Stimulated activated CD4-positive, alpha-beta T cell treated with anti-CD3 and anti-CD28 coated beads, TNF-alpha, amount 100 ng/mL, for 48 hours (primary cell): ENCODE results near the gene ZNRD2.
A peak's percentile ranks its signal among the peaks of the same experiment; 100 is the strongest.

ENCODE experiments used
- DNase-seq, 3 donors: peaks; one replicate each; pipeline ENCODE4 v3.0.0-alpha.2; 2020; ENCODE audit warnings: low read depth in 3 of 3

ZNRD2 gene

GRCh38 chr11:65588199-65589054 is 18.1 kb downstream of the ZNRD2 start:
- DNase-seq, result peak; percentile 62 to 71 (median 70)

- DNase-seq, result no peak
Observed at GRCh38 chr11:65589444-65590239, 19.4 kb downstream of the ZNRD2 start.

GRCh38 chr11:65590240-65590738 is 20.0 kb downstream of the ZNRD2 start:
- DNase-seq, result no peak

- DNase-seq, result no peak
Observed at GRCh38 chr11:65591939-65592857, 21.9 kb downstream of the ZNRD2 start.

- no peak for DNase-seq
Observed at GRCh38 chr11:65592858-65593517, 22.7 kb downstream of the ZNRD2 start.

- peak in 1 of 3 donors; percentile 53 for DNase-seq
Observed at GRCh38 chr11:65593518-65594414, 23.5 kb downstream of the ZNRD2 start.

GRCh38 chr11:65595131-65595530 is 24.9 kb downstream of the ZNRD2 start:
- DNase-seq, result no peak

- no peak for DNase-seq
Observed at GRCh38 chr11:65595543-65596281, 25.4 kb downstream of the ZNRD2 start, which contains the start of gene KCNK7. KCNK7 (minus strand) TSS chr11:65595800; CDS start chr11:65595772, 28 bp downstream.

GRCh38 chr11:65596520-65596919 is 26.2 kb downstream of the ZNRD2 start:
- DNase-seq, result no peak

GRCh38 chr11:65598258-65598699 is 28.0 kb downstream of the ZNRD2 start:
- DNase-seq, result no peak

GRCh38 chr11:65599216-65599954 is 29.1 kb downstream of the ZNRD2 start:
- DNase-seq, result no peak

- no peak for DNase-seq
Observed at GRCh38 chr11:65599955-65600246, 29.6 kb downstream of the ZNRD2 start.

GRCh38 chr11:65604258-65604657 is 34.0 kb downstream of the ZNRD2 start:
- no peak for DNase-seq

GRCh38 chr11:65606876-65607613 is 36.8 kb downstream of the ZNRD2 start:
- DNase-seq, result no peak

- DNase-seq, result no peak
Observed at GRCh38 chr11:65607614-65608426, 37.5 kb downstream of the ZNRD2 start.

GRCh38 chr11:65609229-65609628 is 39.0 kb downstream of the ZNRD2 start:
- DNase-seq, result no peak

GRCh38 chr11:65609665-65610064 is 39.4 kb downstream of the ZNRD2 start:
- no peak for DNase-seq
